A549 (cell line): ENCODE results near the gene HS6ST2. TPM values are rescaled to one million over a fixed set of nuclear protein-coding genes. Genes with fewer than 3 reads are reported as not detected.

Experiments
- ATAC-seq, 2 experiments: fragments of 200-7000 bp in 1 of 2; fragments of >200 bp in 1 of 2; cut with Nextera tagmentation in 1 of 2; cut with Tn5 transposase in 1 of 2; 3 replicates each; pipeline versions ENCODE4 v1.8.0 to v1.9.1; 2018 to 2020; ENCODE audit warnings: mild to moderate bottlenecking in 1 of 2, moderate library complexity in 1 of 2
- CTCF ChIA-PET: fragments of 300-600 bp; sonication (Branson Sonifier 250); formaldehyde crosslinking; extraction: SDS; loops from one replicate; lab custom pipeline; 2021; ENCODE audit warnings: antibody characterized with exemption, inconsistent platforms; lab: Yijun Ruan, JAX
- POLR2A ChIA-PET: fragments of 350-600 bp; formaldehyde crosslinking; extraction: SDS; loops from one replicate; lab custom pipeline; 2021; ENCODE audit warnings: antibody characterized with exemption, inconsistent platforms; lab: Yijun Ruan, JAX
- DNase-seq, 2 experiments: peaks; one replicate each; pipeline versions ENCODE4 v3.0.0 to v3.0.0-alpha.2; 2011 to 2016; ENCODE audit warnings: low read depth in 1 of 2, low spot score in 1 of 2
- FAIRE-seq: peaks from 2 replicates; lab custom pipeline; 2011; peaks lifted over from hg19 to GRCh38; lab: Jason Lieb, UNC
- H3K27ac ChIP-seq, 2 experiments: fragments of >200 bp; sonication (Bioruptor Twin); formaldehyde crosslinking; 3 replicates each; pipeline ENCODE4 v1.5.1; 2016 to 2017
- H3K4me1 ChIP-seq: fragments of >200 bp; sonication (Bioruptor Twin); formaldehyde crosslinking; 3 replicates; pipeline ENCODE4 v1.6.1; 2016
- H3K4me2 ChIP-seq: fragments of >200 bp; sonication (Bioruptor Twin); formaldehyde crosslinking; 3 replicates; pipeline ENCODE4 v1.6.1; 2016
- H3K4me3 ChIP-seq: fragments of >200 bp; sonication (Bioruptor Twin); formaldehyde crosslinking; 3 replicates; pipeline ENCODE4 v1.5.1; 2016
- H3K9me3 ChIP-seq: fragments of >200 bp; sonication (Bioruptor Twin); formaldehyde crosslinking; 3 replicates; pipeline ENCODE4 v1.6.1; 2016
- BCL3 ChIP-seq: fragments of >200 bp; sonication (Bioruptor Twin); formaldehyde crosslinking; IDR thresholded peaks from 3 replicates; pipeline ENCODE4 v1.6.1; 2016
- BHLHE40 ChIP-seq: IDR thresholded peaks from 2 replicates; pipeline ENCODE4 v1.6.1; 2012; ENCODE audit warnings: low read depth, low read length, inconsistent platforms
- CBX8 ChIP-seq: fragments of 200-600 bp; sonication (generic); IDR thresholded peaks from 2 replicates; pipeline ENCODE4 v1.6.1; 2016
- CEBPB ChIP-seq, 2 experiments: fragments of >200 bp in 1 of 2; sonication (Bioruptor Twin) in 1 of 2; formaldehyde crosslinking in 1 of 2; IDR thresholded peaks; 2 replicates each; pipeline ENCODE4 v1.6.1; 2012 to 2016
- E2F6 ChIP-seq: IDR thresholded peaks from 2 replicates; pipeline ENCODE4 v1.6.1; 2012; ENCODE audit warnings: low read depth, borderline replicate concordance
- EHF ChIP-seq: fragments of 250-450 bp; sonication (Bioruptor Pico); IDR thresholded peaks from 2 replicates; pipeline ENCODE4 v1.5.0; 2020; ENCODE audit warnings: mild to moderate bottlenecking
- EHMT2 ChIP-seq: fragments of 200-600 bp; sonication (generic); IDR thresholded peaks from 2 replicates; pipeline ENCODE4 v1.6.1; 2016; ENCODE audit warnings: antibody characterized with exemption, low read depth, mild to moderate bottlenecking, moderate library complexity
- ESRRA ChIP-seq: fragments of 150-350 bp; IDR thresholded peaks from 2 replicates; pipeline ENCODE4 v1.6.1; 2014; ENCODE audit warnings: mild to moderate bottlenecking, low read length, borderline replicate concordance
- FOXS1 ChIP-seq: fragments of 250-450 bp; sonication (Bioruptor Pico); IDR thresholded peaks from 2 replicates; pipeline ENCODE4 v1.5.0; 2020; ENCODE audit warnings: mild to moderate bottlenecking, moderate library complexity
- HEYL ChIP-seq: fragments of 250-450 bp; sonication (Bioruptor Pico); IDR thresholded peaks from 2 replicates; pipeline ENCODE4 v1.8.0; 2021; ENCODE audit warnings: mild to moderate bottlenecking, moderate library complexity
- HOXA7 ChIP-seq: fragments of 250-450 bp; sonication (Bioruptor Pico); IDR thresholded peaks from 2 replicates; pipeline ENCODE4 v1.5.0; 2020; ENCODE audit warnings: mild to moderate bottlenecking, moderate library complexity
- HOXB13 ChIP-seq: fragments of 250-450 bp; sonication (Bioruptor Pico); IDR thresholded peaks from 2 replicates; pipeline ENCODE4 v1.5.0; 2020; ENCODE audit warnings: low read depth, mild to moderate bottlenecking, moderate library complexity
- JUN ChIP-seq, 2 experiments: fragments of >200 bp; sonication (Bioruptor Twin); formaldehyde crosslinking; IDR thresholded peaks; 2 replicates in 1 of 2; 3 replicates in 1 of 2; pipeline ENCODE4 v1.6.1; 2016 to 2017
- KDM1A ChIP-seq: fragments of 200-600 bp; sonication (generic); IDR thresholded peaks from 2 replicates; pipeline ENCODE4 v1.6.1; 2016; ENCODE audit warnings: low read depth, mild to moderate bottlenecking
- MAFK ChIP-seq: fragments of 450-650 bp; IDR thresholded peaks from 2 replicates; pipeline ENCODE4 v1.6.1; 2014; ENCODE audit not compliant: partially characterized antibody
- MYC ChIP-seq: IDR thresholded peaks from 2 replicates; pipeline ENCODE4 v1.6.1; 2012; ENCODE audit warnings: mild to moderate bottlenecking, inconsistent platforms, low read length, improper control_type of control experiment, borderline replicate concordance
- NFE2L2 ChIP-seq: fragments of 150-350 bp; conservative IDR thresholded peaks from 2 replicates; pipeline ENCODE4 v1.6.1; 2014; ENCODE audit warnings: low read length
- NPAS2 ChIP-seq: fragments of 250-450 bp; sonication (Bioruptor Pico); IDR thresholded peaks from 2 replicates; pipeline ENCODE4 v1.8.0; 2022; ENCODE audit warnings: mild to moderate bottlenecking, moderate library complexity, borderline replicate concordance
- RNF2 ChIP-seq: fragments of 200-600 bp; sonication (generic); IDR thresholded peaks from 2 replicates; pipeline ENCODE4 v1.6.1; 2016; ENCODE audit warnings: low read depth, mild to moderate bottlenecking, antibody characterized with exemption, moderate library complexity, borderline replicate concordance
- SMC3 ChIP-seq: fragments of >200 bp; sonication (Bioruptor Twin); formaldehyde crosslinking; IDR thresholded peaks from 3 replicates; pipeline ENCODE4 v1.6.1; 2018; ENCODE audit warnings: inconsistent platforms
- SREBF2 ChIP-seq: fragments of 450-650 bp; IDR thresholded peaks from 2 replicates; pipeline ENCODE4 v1.6.1; 2014; ENCODE audit warnings: mild to moderate bottlenecking, moderate library complexity
- ZC3H11A ChIP-seq: fragments of 450-650 bp; IDR thresholded peaks from 2 replicates; pipeline ENCODE4 v1.6.1; 2014; ENCODE audit warnings: antibody characterized with exemption, mild to moderate bottlenecking
- ZFP36 ChIP-seq: fragments of 450-650 bp; IDR thresholded peaks from 2 replicates; pipeline ENCODE4 v1.6.1; 2014; ENCODE audit warnings: borderline replicate concordance; ENCODE audit not compliant: partially characterized antibody
- ZNF302 ChIP-seq: fragments of 250-450 bp; sonication (Bioruptor Pico); IDR thresholded peaks from 2 replicates; pipeline ENCODE4 v1.9.0; 2021; ENCODE audit warnings: inconsistent platforms, mild to moderate bottlenecking, moderate library complexity
- ZSCAN20 ChIP-seq: fragments of 250-450 bp; sonication (Bioruptor Pico); IDR thresholded peaks from 2 replicates; pipeline ENCODE4 v1.8.0; 2022; ENCODE audit warnings: mild to moderate bottlenecking, moderate library complexity
- WGBS: methylation state at CpG from one replicate; pipeline ENCODE4 v1.1.6; 2017; ENCODE audit errors: missing lambda C conversion rate; 5-methylcytosine and 5-hydroxymethylcytosine counted together
- polyA plus RNA-seq, 4 experiments: library from polyadenylated mRNA; depleted of rRNA in 3 of 4; stranded (reverse); fragments of >200 nt; fragmentation: RNase III in 1 of 4; extraction: RNeasy Plus Mini Kit Qiagen cat#74134 plus additional on column Dnase treatment in 1 of 4; gene quantifications; 2 replicates in 3 of 4; 3 replicates in 1 of 4; pipeline ENCODE4 v1.2.3, GENCODE V29; 2011 to 2017
- TF ChIP-seq, protein P1 (sequence below): IDR thresholded peaks from 2 replicates; pipeline ENCODE4 v1.6.1; 2012
- TF ChIP-seq, protein P2 (sequence below): fragments of >200 bp; sonication (Bioruptor Twin); formaldehyde crosslinking; IDR thresholded peaks from 2 replicates; pipeline ENCODE4 v1.6.1; 2016
- TF ChIP-seq, protein P3 (sequence below): IDR thresholded peaks from 2 replicates; pipeline ENCODE4 v1.6.1; 2012

The HS6ST2 gene
- polyA plus RNA-seq, 2 of the 4 experiments (the other 2 are of a cell fraction), result 0.01 to 0.04 TPM

GRCh38 chrX:132749406-132749805, 209.0 kb downstream of the HS6ST2 start:
- Histone ChIP-seq H3K4me2 (no peak overlapping the region), H3K4me3 (no peak overlapping the region), H3K27ac (no peak overlapping the region), H3K4me1 (no peaks in the 10 kb centered on the region), H3K9me3 (no peaks in the 10 kb centered on the region)
- no peak for FAIRE-seq
- CTCF ChIA-PET, result no interaction called here
- DNase-seq, result no peak
- 5% methylated on average over 3 of the region's 3 CpGs for WGBS
- TF ChIP-seq KDM1A (no peak), BHLHE40 (no peak), SMC3 (no peak), MYC (no peak), SREBF2 (no peak), EHF (CRISPR knock-in tag) (no peak), RNF2 (no peak), ESRRA (no peak), ZFP36 (no peak), ZSCAN20 (no peak), MAFK (no peak), HOXA7 (CRISPR knock-in tag) (no peak), E2F6 (no peak), NPAS2 (CRISPR knock-in tag) (no peak), JUN (IDR thresholded peaks at IDR 0.05) (no peak)
- TF ChIP-seq, protein P1, sequence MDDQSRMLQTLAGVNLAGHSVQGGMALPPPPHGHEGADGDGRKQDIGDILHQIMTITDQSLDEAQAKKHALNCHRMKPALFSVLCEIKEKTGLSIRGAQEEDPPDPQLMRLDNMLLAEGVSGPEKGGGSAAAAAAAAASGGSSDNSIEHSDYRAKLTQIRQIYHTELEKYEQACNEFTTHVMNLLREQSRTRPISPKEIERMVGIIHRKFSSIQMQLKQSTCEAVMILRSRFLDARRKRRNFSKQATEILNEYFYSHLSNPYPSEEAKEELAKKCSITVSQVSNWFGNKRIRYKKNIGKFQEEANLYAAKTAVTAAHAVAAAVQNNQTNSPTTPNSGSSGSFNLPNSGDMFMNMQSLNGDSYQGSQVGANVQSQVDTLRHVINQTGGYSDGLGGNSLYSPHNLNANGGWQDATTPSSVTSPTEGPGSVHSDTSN, result no peak
- ATAC-seq, result no peak
- POLR2A ChIA-PET, result no interaction called here

GRCh38 chrX:132748909-132749308, 209.5 kb downstream of the HS6ST2 start:
- Histone ChIP-seq H3K4me2 (no peak overlapping the region), H3K4me1 (no peaks in the 10 kb centered on the region), H3K27ac (no peak overlapping the region), H3K9me3 (no peaks in the 10 kb centered on the region), H3K4me3 (no peak overlapping the region)
- no peak for FAIRE-seq
- no peak for DNase-seq
- ChIA-PET CTCF (no interaction called here), POLR2A (no interaction called here)
- TF ChIP-seq CEBPB (IDR thresholded peaks at IDR 0.05) (no peak), EHMT2 (no peak), MYC (no peak), MAFK (no peak), HEYL (CRISPR knock-in tag) (no peak), ZNF302 (CRISPR knock-in tag) (no peak), KDM1A (no peak), FOXS1 (CRISPR knock-in tag) (no peak), CBX8 (no peak)
- TF ChIP-seq, protein P2, sequence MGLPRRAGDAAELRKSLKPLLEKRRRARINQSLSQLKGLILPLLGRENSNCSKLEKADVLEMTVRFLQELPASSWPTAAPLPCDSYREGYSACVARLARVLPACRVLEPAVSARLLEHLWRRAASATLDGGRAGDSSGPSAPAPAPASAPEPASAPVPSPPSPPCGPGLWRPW, result no peak
- 0% methylated on average over 4 of the region's 4 CpGs for WGBS
- ATAC-seq, result no peak

- no peak for TF ChIP-seq NFE2L2
- TF ChIP-seq BCL3, result no peak
- TF ChIP-seq SREBF2, result no peak
- TF ChIP-seq, protein P3, sequence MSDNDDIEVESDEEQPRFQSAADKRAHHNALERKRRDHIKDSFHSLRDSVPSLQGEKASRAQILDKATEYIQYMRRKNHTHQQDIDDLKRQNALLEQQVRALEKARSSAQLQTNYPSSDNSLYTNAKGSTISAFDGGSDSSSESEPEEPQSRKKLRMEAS, result no peak
- no peak for TF ChIP-seq HOXB13
- no peak for TF ChIP-seq ZC3H11A
- TF ChIP-seq CBX8, result no peak
- H3K27ac ChIP-seq, result no peak overlapping the region
- no peaks in the 10 kb centered on the region for H3K4me1 ChIP-seq
- ChIA-PET POLR2A (no interaction called here), CTCF (no interaction called here)
- no peak for FAIRE-seq
- no peak overlapping the region for H3K4me3 ChIP-seq
- no peaks in the 10 kb centered on the region for H3K9me3 ChIP-seq
- no peak for DNase-seq
- H3K4me2 ChIP-seq, result no peak overlapping the region
- ATAC-seq, result no peak
- 23% methylated on average over 4 of the region's 5 CpGs for WGBS
Observed at GRCh38 chrX:132748268-132748667, 210.2 kb downstream of the HS6ST2 start.
